Keratinocyte (primary cell): ENCODE results near the gene CDH22. TPM values are rescaled to one million over a fixed set of nuclear protein-coding genes. Genes with fewer than 3 reads are reported as not detected.

ENCODE experiments used
- DNase-seq: peaks from one replicate; pipeline ENCODE4 v3.0.0-alpha.2; 2011; ENCODE audit warnings: low read depth, missing footprints, low spot score
- FAIRE-seq: peaks from 2 replicates; lab custom pipeline; 2011; peaks lifted over from hg19 to GRCh38; lab: Jason Lieb, UNC
- H2AFZ ChIP-seq: 2 replicates; pipeline ENCODE4 v1.6.0; 2012; ENCODE audit warnings: low read length, control low read depth, inconsistent platforms; ENCODE audit not compliant: control insufficient read depth
- H3K27ac ChIP-seq: 2 replicates; pipeline ENCODE4 v1.5.1; 2011; ENCODE audit warnings: low read length; ENCODE audit not compliant: control insufficient read depth, insufficient read depth
- H3K27me3 ChIP-seq: 3 replicates; pipeline ENCODE4 v1.6.0; 2011; ENCODE audit warnings: low read length; ENCODE audit not compliant: control insufficient read depth, insufficient read depth; ENCODE audit errors: extremely low read depth
- H3K36me3 ChIP-seq, 2 experiments: 2 replicates in 1 of 2; 3 replicates in 1 of 2; pipeline ENCODE4 v1.5.1; 2011; ENCODE audit warnings: low read length in 2 of 2, mild to moderate bottlenecking in 1 of 2; ENCODE audit not compliant: control insufficient read depth in 2 of 2, insufficient read depth in 2 of 2; ENCODE audit errors: extremely low read depth in 1 of 2
- H3K4me1 ChIP-seq: 3 replicates; pipeline ENCODE4 v1.5.1; 2011; ENCODE audit warnings: low read length; ENCODE audit not compliant: control insufficient read depth, insufficient read depth; ENCODE audit errors: extremely low read depth
- H3K4me2 ChIP-seq: 3 replicates; pipeline ENCODE4 v1.6.0; 2011; ENCODE audit warnings: low read depth, low read length; ENCODE audit not compliant: control insufficient read depth, insufficient read depth; ENCODE audit errors: extremely low read depth
- H3K4me3 ChIP-seq, 3 experiments: fragments of 200-600 bp in 1 of 3; sonication (generic) in 1 of 3; 2 replicates in 2 of 3; 3 replicates in 1 of 3; pipeline ENCODE4 v1.5.1; 2011 to 2016; ENCODE audit warnings: low read length in 3 of 3, mild to moderate bottlenecking in 3 of 3, control low read depth in 2 of 3, inconsistent platforms in 1 of 3, low read depth in 1 of 3, mixed read lengths in 1 of 3, mixed run types in 1 of 3, moderate library complexity in 1 of 3; ENCODE audit not compliant: control insufficient read depth in 2 of 3, insufficient read depth in 2 of 3; ENCODE audit errors: extremely low read depth in 1 of 3
- H3K79me2 ChIP-seq: 2 replicates; pipeline ENCODE4 v1.6.0; 2012; ENCODE audit warnings: low read length; ENCODE audit not compliant: control insufficient read depth, insufficient read depth
- H3K9ac ChIP-seq: 3 replicates; pipeline ENCODE4 v1.6.0; 2011; ENCODE audit warnings: low read length; ENCODE audit not compliant: control insufficient read depth, insufficient read depth; ENCODE audit errors: extremely low read depth
- H3K9me1 ChIP-seq: 3 replicates; pipeline ENCODE4 v1.6.0; 2011; ENCODE audit warnings: low read length; ENCODE audit not compliant: control insufficient read depth, insufficient read depth; ENCODE audit errors: extremely low read depth
- H3K9me3 ChIP-seq: 2 replicates; pipeline ENCODE4 v1.5.1; 2012; ENCODE audit warnings: low read depth, low read length; ENCODE audit not compliant: control insufficient read depth
- H4K20me1 ChIP-seq: 3 replicates; pipeline ENCODE4 v1.6.0; 2011; ENCODE audit warnings: low read length; ENCODE audit not compliant: control insufficient read depth, insufficient read depth; ENCODE audit errors: extremely low read depth
- CTCF ChIP-seq, 3 experiments: IDR thresholded peaks in 1 of 3; conservative IDR thresholded peaks in 1 of 3; optimal IDR thresholded peaks in 1 of 3; 2 replicates in 2 of 3; 3 replicates in 1 of 3; pipeline versions ENCODE3 to v1.5.1; 2011; ENCODE audit warnings: low read length in 3 of 3, mild to moderate bottlenecking in 3 of 3, moderate library complexity in 2 of 3, control low read depth in 1 of 3, inconsistent platforms in 1 of 3; ENCODE audit not compliant: insufficient read depth in 2 of 3; ENCODE audit errors: extremely low read depth in 1 of 3
- EZH2 ChIP-seq: IDR thresholded peaks from one replicate; pipeline ENCODE4 v1.6.1; 2012; ENCODE audit warnings: inconsistent platforms, mild to moderate bottlenecking, low read length, moderate library complexity
- dilution Hi-C: fragments of 300-500 bp; cut with MboI; formaldehyde crosslinking; loops from one replicate; pipeline ENCODE4 v1.7.0; 2020; ENCODE audit warnings: low sequenced_read_pairs; ENCODE audit not compliant: extremely low pct_ligation_motif_present
- polyA plus RNA-seq, 5 experiments: library from polyadenylated mRNA; depleted of rRNA in 3 of 5; stranded (reverse) in 3 of 5; stranded (forward) in 1 of 5; unstranded in 1 of 5; fragments of >200 nt; gene quantifications; 1 replicate in 1 of 5; 2 replicates in 3 of 5; 3 replicates in 1 of 5; pipeline versions ENCODE4 v1.2.1 to v1.2.3, GENCODE V29; 2011 to 2012; ENCODE audit warnings: missing spikeins in 2 of 5, low read depth in 1 of 5, low replicate concordance in 1 of 5

CDH22 gene
- polyA plus RNA-seq, 1 donor (not counting 4 experiments of a cell fraction or from before 2014, with no cell fraction given), result not detected

- no peak overlapping the region for H3K9ac ChIP-seq
- no peaks in the 10 kb centered on the region for H3K79me2 ChIP-seq
- no peak overlapping the region for H2AFZ ChIP-seq
- no peak overlapping the region for H3K27ac ChIP-seq
- no peak overlapping the region for H3K4me3 ChIP-seq
- no peaks in the 10 kb centered on the region for H4K20me1 ChIP-seq
- FAIRE-seq (no peak), DNase-seq (no peak)
- no peaks in the 10 kb centered on the region for H3K9me3 ChIP-seq
- H3K27me3 ChIP-seq, result peaks cover 17% of the 10 kb centered on the region
- no peak overlapping the region for H3K4me2 ChIP-seq
- H3K36me3 ChIP-seq, result peaks cover 0 to 5% of the 10 kb centered on the region in 2 experiments
- TF ChIP-seq EZH2, result no peak
- no peak for TF ChIP-seq CTCF (optimal IDR thresholded peaks at IDR 0.05 in 1 of 3, IDR thresholded peaks at IDR 0.05 in 1 of 3, conservative IDR thresholded peaks at IDR 0.05 in 1 of 3; ENCODE audit: extremely low read depth in 1 of 3, insufficient read depth in 2 of 3, low read length in 3 of 3)
- peaks cover 8% of the 10 kb centered on the region for H3K4me1 ChIP-seq
- dilution Hi-C loops, result no loop called here
- no peaks in the 10 kb centered on the region for H3K9me1 ChIP-seq
Measured at GRCh38 chr20:46346770-46347169, 38.5 kb upstream of the CDH22 start.

GRCh38 chr20:46344488-46345162 lies 36.3 kb upstream of the CDH22 start:
- H3K9me1 ChIP-seq, result no peaks in the 10 kb centered on the region
- H4K20me1 ChIP-seq, result no peaks in the 10 kb centered on the region
- TF ChIP-seq CTCF (optimal IDR thresholded peaks at IDR 0.05 in 1 of 3, IDR thresholded peaks at IDR 0.05 in 1 of 3, conservative IDR thresholded peaks at IDR 0.05 in 1 of 3; ENCODE audit: extremely low read depth in 1 of 3, insufficient read depth in 2 of 3, low read length in 3 of 3), result no peak
- TF ChIP-seq EZH2, result no peak
- H3K4me1 ChIP-seq, result peaks cover 8% of the 10 kb centered on the region
- H3K9me3 ChIP-seq, result no peaks in the 10 kb centered on the region
- dilution Hi-C loops, result no loop called here
- H2AFZ ChIP-seq, result no peak overlapping the region
- FAIRE-seq (no peak), DNase-seq (no peak)
- no peaks in the 10 kb centered on the region for H3K36me3 ChIP-seq
- no peak overlapping the region for H3K9ac ChIP-seq
- no peak overlapping the region for H3K4me2 ChIP-seq
- H3K4me3 ChIP-seq, result no peak overlapping the region
- H3K27ac ChIP-seq, result no peak overlapping the region
- H3K27me3 ChIP-seq, result peaks cover 25% of the 10 kb centered on the region
- no peaks in the 10 kb centered on the region for H3K79me2 ChIP-seq
